Endothelial cell (in vitro differentiated cells): ENCODE measurements around the gene ETS1. TPM values are rescaled to one million over a fixed set of nuclear protein-coding genes. Genes with fewer than 3 reads are reported as not detected.

Source experiments
- DNase-seq: peaks from one replicate; pipeline ENCODE4 v3.0.0; 2021; ENCODE audit warnings: low spot score
- H3K27ac Mint-ChIP-seq: one replicate; pipeline ENCODE4 v1.8.0; 2021; ENCODE audit warnings: mixed read lengths, inconsistent platforms; ENCODE audit not compliant: unreplicated experiment
- H3K27me3 Mint-ChIP-seq: one replicate; pipeline ENCODE4 v1.8.0; 2021; ENCODE audit warnings: mild to moderate bottlenecking, moderate library complexity, mixed read lengths, inconsistent platforms; ENCODE audit not compliant: unreplicated experiment
- H3K36me3 Mint-ChIP-seq: one replicate; pipeline ENCODE4 v1.8.0; 2021; ENCODE audit warnings: mild to moderate bottlenecking, low read depth, mixed read lengths, inconsistent platforms; ENCODE audit not compliant: unreplicated experiment
- H3K4me1 Mint-ChIP-seq: one replicate; pipeline ENCODE4 v1.8.0; 2021; ENCODE audit warnings: mild to moderate bottlenecking, mixed read lengths, inconsistent platforms; ENCODE audit not compliant: unreplicated experiment
- H3K4me3 Mint-ChIP-seq: one replicate; pipeline ENCODE4 v1.8.0; 2021; ENCODE audit warnings: mild to moderate bottlenecking, mixed read lengths, inconsistent platforms; ENCODE audit not compliant: unreplicated experiment
- H3K9me3 Mint-ChIP-seq: one replicate; pipeline ENCODE4 v1.8.0; 2021; ENCODE audit warnings: mixed read lengths, inconsistent platforms; ENCODE audit not compliant: unreplicated experiment
- total RNA-seq: library from RNA; stranded (reverse); fragmentation: NEBNext Ultra II Directional; extraction: Animal tissue kit (Norgen Biotek cat#: 25700); gene quantifications from one replicate; pipeline ENCODE4 v1.2.1, GENCODE V29; 2021; ENCODE audit not compliant: unreplicated experiment
- TF ChIP-seq, protein P1 (sequence below): fragments of 200-600 bp; sonication (generic); IDR thresholded peaks from one replicate; pipeline ENCODE4 v1.5.0; 2021; ENCODE audit warnings: antibody characterized with exemption; ENCODE audit not compliant: unreplicated experiment

The ETS1 gene
- total RNA-seq, 1 donor from 2014 or later: 309 TPM

DNA sequence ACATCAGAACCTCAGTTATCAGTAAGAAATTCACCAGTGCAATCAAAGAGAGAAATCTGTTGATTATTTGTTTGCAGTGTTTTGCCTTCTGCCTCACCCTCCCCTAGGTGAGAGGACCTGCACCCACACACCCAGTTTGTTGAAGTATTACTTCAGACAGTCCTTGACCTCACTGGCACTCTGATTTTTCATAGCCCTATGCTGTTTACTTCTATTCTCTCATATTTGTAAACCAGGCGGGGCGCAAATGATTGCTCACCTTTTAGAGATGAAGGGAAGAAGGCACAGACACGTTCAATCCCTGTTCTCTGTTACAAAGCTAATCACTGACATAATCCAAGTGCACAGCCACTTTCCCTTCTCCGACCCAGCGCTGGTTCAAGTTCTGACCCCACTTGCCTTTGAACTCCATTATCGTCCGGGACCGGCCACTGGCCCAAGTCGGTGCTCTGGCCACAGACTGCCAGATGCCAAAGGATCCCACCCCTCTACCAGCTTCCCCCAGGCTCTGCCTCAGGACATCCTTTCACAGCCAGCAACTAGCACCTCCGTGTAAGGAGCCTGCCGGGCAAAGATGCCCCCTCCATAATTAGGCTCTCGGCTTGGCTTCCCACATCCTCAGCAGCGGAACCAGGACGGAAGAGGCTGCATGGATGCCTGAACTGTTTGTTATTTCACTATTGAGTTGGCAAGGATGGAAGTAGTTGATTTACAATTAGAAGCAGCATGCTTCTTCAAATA lies 1.7 kb downstream of the ETS1 start:
- H3K27me3 Mint-ChIP-seq: peaks cover 5% of the 10 kb centered on the region
- no peaks in the 10 kb centered on the region for H3K9me3 Mint-ChIP-seq
- H3K36me3 Mint-ChIP-seq: no peaks in the 10 kb centered on the region
- H3K4me3 Mint-ChIP-seq: peak overlapping the region; percentile 86
- DNase-seq: peak; percentile 36
- TF ChIP-seq, protein P1, sequence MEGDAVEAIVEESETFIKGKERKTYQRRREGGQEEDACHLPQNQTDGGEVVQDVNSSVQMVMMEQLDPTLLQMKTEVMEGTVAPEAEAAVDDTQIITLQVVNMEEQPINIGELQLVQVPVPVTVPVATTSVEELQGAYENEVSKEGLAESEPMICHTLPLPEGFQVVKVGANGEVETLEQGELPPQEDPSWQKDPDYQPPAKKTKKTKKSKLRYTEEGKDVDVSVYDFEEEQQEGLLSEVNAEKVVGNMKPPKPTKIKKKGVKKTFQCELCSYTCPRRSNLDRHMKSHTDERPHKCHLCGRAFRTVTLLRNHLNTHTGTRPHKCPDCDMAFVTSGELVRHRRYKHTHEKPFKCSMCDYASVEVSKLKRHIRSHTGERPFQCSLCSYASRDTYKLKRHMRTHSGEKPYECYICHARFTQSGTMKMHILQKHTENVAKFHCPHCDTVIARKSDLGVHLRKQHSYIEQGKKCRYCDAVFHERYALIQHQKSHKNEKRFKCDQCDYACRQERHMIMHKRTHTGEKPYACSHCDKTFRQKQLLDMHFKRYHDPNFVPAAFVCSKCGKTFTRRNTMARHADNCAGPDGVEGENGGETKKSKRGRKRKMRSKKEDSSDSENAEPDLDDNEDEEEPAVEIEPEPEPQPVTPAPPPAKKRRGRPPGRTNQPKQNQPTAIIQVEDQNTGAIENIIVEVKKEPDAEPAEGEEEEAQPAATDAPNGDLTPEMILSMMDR: no peak
- no peak overlapping the region for H3K27ac Mint-ChIP-seq
- peaks cover 38% of the 10 kb centered on the region for H3K4me1 Mint-ChIP-seq

GRCh38 chr11:128584253-128584652 lies 3.1 kb downstream of the ETS1 start:
- peaks cover 8% of the 10 kb centered on the region for H3K27me3 Mint-ChIP-seq
- TF ChIP-seq, protein P1: no peak
- H3K36me3 Mint-ChIP-seq: no peaks in the 10 kb centered on the region
- no peak overlapping the region for H3K27ac Mint-ChIP-seq
- H3K9me3 Mint-ChIP-seq: no peaks in the 10 kb centered on the region
- H3K4me1 Mint-ChIP-seq: peaks cover 44% of the 10 kb centered on the region
- no peak for DNase-seq
- no peak overlapping the region for H3K4me3 Mint-ChIP-seq

DNA sequence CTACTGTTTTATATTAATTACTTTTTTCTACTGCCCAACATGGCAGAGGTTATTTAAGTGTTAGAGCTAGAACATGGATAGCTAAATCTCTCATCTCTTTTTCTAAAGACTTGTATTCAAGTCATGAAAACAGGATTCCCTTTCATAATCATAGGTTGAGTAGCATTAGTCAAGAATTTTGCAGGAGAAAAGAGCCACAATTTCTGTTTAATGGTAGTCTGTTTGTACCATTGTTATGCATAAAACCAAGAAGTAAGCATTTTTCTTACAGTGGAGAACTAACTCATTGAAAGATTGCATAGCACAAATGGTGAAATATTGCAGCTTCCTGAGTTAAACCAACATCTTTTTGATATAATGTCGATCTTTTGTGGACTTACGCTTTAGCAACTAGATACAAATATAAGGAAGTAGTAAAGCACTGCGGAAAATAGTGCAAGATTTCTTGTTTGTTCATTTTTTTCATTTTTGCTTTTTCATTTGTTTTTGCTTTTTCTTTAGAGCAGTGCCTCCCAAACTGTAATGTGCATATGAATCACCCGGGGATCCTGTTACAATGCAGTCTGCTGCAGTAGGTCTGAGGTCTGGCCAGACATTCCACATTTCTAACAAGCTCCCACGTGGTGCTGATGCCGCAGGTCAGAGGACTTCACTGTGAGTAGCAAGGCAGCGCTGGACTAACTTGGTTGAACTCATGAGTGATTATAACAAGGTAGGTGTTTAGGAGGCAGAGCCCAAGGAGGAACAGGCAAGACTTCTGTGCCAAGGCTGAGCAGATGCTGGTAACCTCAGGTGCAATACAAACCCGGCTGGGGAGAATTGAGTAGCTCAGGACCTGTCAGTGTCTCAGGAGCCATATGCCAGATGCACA lies 4.6 kb downstream of the ETS1 start:
- Mint-ChIP-seq H3K36me3 (no peaks in the 10 kb centered on the region), H3K4me1 (peaks cover 45% of the 10 kb centered on the region), H3K4me3 (no peak overlapping the region), H3K9me3 (no peaks in the 10 kb centered on the region), H3K27ac (no peak overlapping the region), H3K27me3 (peaks cover 8% of the 10 kb centered on the region)
- DNase-seq: no peak
- TF ChIP-seq, protein P1: no peak

- Mint-ChIP-seq H3K27ac (no peak overlapping the region), H3K4me3 (no peak overlapping the region), H3K36me3 (no peaks in the 10 kb centered on the region), H3K4me1 (peaks cover 45% of the 10 kb centered on the region), H3K9me3 (no peaks in the 10 kb centered on the region), H3K27me3 (peaks cover 7% of the 10 kb centered on the region)
- TF ChIP-seq, protein P1: no peak
- no peak for DNase-seq
Observed at GRCh38 chr11:128581561-128582272, 5.6 kb downstream of the ETS1 start.
